HUES64 (cell line): ENCODE results near the gene CCDC177.

ENCODE experiments used
- H3K27ac ChIP-seq: 2 replicates; pipeline ENCODE4 v1.7.0; 2013; ENCODE audit warnings: low read depth, low read length, inconsistent platforms
- H3K27me3 ChIP-seq: 2 replicates; pipeline ENCODE4 v1.6.1; 2013; ENCODE audit warnings: mild to moderate bottlenecking, low read length; ENCODE audit not compliant: insufficient read depth
- H3K36me3 ChIP-seq: 2 replicates; pipeline ENCODE4 v1.6.1; 2013; ENCODE audit warnings: mild to moderate bottlenecking, low read length; ENCODE audit not compliant: insufficient read depth
- H3K4me1 ChIP-seq: 2 replicates; pipeline ENCODE4 v1.6.1; 2013; ENCODE audit warnings: mild to moderate bottlenecking, low read length, moderate library complexity; ENCODE audit not compliant: insufficient read depth
- H3K4me3 ChIP-seq: 2 replicates; pipeline ENCODE4 v1.5.1; 2013; ENCODE audit warnings: mild to moderate bottlenecking, low read length, moderate library complexity
- H3K9ac ChIP-seq: 2 replicates; pipeline ENCODE4 v1.6.1; 2013; ENCODE audit warnings: mild to moderate bottlenecking, low read depth, low read length
- H3K9me3 ChIP-seq: 2 replicates; pipeline ENCODE4 v1.6.1; 2013; ENCODE audit warnings: low read depth, low read length; ENCODE audit not compliant: insufficient read depth
- WGBS: fragments of 150-250, 120-280 bp; methylation state at CpG from one replicate; pipeline ENCODE4 v1.1.7; 2013; ENCODE audit warnings: missing lambda C conversion rate; 5-methylcytosine and 5-hydroxymethylcytosine counted together

CCDC177 gene

DNA sequence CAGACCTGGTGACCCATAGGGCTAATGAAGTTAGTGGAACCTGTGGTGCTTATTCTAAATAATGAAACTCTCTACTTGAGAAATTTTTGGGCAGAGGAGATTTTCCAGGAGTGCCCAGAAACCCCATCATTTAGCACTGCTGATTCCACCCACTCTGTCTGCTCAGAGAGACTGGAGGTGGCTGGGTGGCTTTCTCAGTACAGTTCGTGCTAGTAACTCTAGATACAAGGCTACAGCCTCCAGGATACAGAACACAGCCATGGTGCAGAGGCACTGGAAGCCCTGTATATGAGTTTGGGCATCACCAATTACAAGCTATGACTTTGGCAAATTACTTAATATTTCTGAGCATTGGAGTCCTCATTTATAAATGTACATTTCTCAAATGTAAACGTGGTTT, 32.4 kb downstream of the CCDC177 start:
- peaks cover 3% of the 10 kb centered on the region for H3K27me3 ChIP-seq
- no peak overlapping the region for H3K4me3 ChIP-seq
- H3K4me1 ChIP-seq, result no peaks in the 10 kb centered on the region
- H3K27ac ChIP-seq, result no peak overlapping the region
- H3K36me3 ChIP-seq, result no peaks in the 10 kb centered on the region
- WGBS, result 94% methylated on average over 1 of the region's 2 CpGs
- H3K9ac ChIP-seq, result no peak overlapping the region
- no peaks in the 10 kb centered on the region for H3K9me3 ChIP-seq

DNA sequence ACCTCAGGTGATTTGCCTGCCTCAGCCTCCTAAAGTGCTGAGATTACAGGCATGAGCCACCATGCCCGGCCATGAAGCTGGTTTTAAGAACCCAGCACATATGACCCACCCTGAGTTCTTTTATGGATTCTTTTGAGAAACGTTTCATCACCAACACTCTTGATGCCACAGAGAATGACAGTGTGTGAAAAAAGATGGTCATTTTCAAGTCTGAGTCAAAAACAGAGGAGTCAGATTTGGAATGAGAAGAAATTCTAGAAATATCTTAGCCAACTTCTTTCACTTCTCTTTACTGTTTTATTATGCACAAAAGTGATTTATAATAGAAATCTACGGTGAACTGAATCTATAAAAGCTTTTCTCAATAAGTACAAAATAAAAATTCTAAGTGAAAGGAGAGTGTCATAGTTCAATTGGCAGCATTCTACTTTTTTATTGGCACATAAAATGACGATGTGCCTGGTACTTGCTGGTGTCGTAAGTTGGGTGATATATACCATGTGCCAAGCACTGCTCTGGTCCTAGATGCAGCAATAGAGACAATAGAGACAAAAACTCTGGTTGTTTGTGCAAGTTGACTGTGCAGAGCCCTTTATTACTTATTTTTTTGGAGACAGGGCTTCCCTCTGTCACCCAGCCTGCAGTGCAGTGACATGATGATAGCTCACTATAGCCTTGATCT, 33.9 kb downstream of the CCDC177 start:
- Histone ChIP-seq H3K27ac (no peak overlapping the region), H3K36me3 (no peaks in the 10 kb centered on the region), H3K4me3 (no peak overlapping the region), H3K4me1 (no peaks in the 10 kb centered on the region), H3K9ac (no peak overlapping the region), H3K27me3 (no peaks in the 10 kb centered on the region), H3K9me3 (no peaks in the 10 kb centered on the region)
- WGBS, result 93% methylated on average over 4 of the region's 5 CpGs

DNA sequence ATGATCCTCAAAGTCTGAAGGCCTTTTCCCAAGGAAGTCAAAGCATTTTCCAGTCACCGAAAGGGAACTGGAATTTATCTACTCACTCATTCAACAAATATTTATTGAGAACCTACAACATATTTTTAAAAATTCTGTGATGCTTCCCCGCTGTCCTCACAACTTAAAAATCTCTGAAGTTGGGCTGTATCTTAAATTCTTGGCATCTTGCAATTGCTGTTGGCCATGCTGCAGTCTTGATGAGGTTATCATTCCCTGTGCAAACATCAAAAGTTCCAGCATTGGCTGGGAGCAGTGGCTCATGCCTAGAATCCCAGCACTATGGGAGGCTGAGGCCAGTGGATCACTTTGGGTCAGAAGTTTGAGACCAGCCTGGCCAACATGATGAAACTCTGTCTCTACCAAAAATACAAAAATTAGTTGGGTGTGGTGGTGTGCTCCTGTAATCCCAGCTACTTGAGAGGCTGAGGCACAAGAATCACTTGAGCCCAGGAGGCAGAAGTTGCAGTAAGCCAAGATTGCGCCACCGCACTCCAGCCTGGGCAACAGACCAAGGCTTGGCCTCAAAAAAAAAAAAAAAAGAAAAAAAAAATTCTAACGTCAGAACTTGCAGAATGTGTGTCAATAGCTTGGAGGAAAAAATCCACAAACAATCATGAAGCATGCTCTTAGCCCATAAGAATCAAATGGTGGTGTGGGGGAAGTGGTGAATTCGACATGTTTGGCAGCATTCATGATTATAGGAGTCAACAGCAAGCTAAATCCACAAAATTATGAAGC, 34.9 kb downstream of the CCDC177 start:
- WGBS, result 88% methylated on average over 6 of the region's 6 CpGs
- no peaks in the 10 kb centered on the region for H3K9me3 ChIP-seq
- H3K4me3 ChIP-seq, result no peak overlapping the region
- H3K27me3 ChIP-seq, result no peaks in the 10 kb centered on the region
- H3K9ac ChIP-seq, result no peak overlapping the region
- H3K27ac ChIP-seq, result no peak overlapping the region
- H3K4me1 ChIP-seq, result no peaks in the 10 kb centered on the region
- no peaks in the 10 kb centered on the region for H3K36me3 ChIP-seq

DNA sequence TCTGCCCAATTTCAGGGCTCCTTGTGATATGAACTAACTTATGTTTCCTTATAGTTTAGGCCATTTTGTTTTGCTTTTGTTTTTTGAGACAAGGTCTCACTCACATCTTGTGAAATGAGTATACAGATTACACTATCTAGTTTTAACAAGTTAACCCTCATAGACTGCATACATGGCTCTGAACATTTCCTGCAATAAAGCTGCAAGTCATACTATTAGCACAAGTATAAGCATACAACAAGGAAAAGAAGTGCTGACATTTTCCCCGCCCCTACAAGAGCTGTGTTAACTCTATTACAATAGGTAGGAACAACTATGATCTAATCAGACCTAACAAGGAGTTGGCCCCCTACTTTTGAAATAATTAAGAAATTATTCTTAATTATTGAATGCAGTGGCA, 35.9 kb downstream of the CCDC177 start:
- H3K9me3 ChIP-seq, result no peaks in the 10 kb centered on the region
- no CpG with 5 or more reads among the region's 1 CpG for WGBS
- no peak overlapping the region for H3K9ac ChIP-seq
- H3K27me3 ChIP-seq, result no peaks in the 10 kb centered on the region
- H3K4me3 ChIP-seq, result no peak overlapping the region
- H3K4me1 ChIP-seq, result no peaks in the 10 kb centered on the region
- no peaks in the 10 kb centered on the region for H3K36me3 ChIP-seq
- H3K27ac ChIP-seq, result no peak overlapping the region

DNA sequence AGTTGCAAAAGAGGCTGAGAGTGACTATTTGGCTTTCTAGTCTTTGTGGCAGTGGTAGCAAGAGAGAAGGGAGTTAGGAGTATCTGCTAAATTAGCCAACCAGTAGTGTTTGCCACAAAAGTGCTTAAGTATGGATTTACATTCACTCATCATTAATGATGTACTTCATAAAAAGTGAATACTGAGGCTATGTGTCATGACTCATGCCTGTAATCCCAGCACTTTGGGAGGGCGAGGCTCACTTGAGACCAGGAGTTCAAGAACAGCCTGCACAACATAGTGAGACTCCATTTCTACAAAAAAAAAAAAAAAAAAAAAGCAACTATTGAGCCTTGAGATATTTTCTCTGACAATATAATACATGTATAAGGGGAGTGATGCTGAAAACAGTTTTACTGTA, 36.8 kb downstream of the CCDC177 start:
- Histone ChIP-seq H3K4me3 (no peak overlapping the region), H3K9me3 (no peaks in the 10 kb centered on the region), H3K9ac (no peak overlapping the region), H3K4me1 (0 out of 2 replicates have a peak, but pooled peaks cover 1% of the 10 kb centered on the region), H3K36me3 (no peaks in the 10 kb centered on the region), H3K27me3 (no peaks in the 10 kb centered on the region), H3K27ac (no peak overlapping the region)
- 94% methylated on average over 1 of the region's 1 CpG for WGBS

DNA sequence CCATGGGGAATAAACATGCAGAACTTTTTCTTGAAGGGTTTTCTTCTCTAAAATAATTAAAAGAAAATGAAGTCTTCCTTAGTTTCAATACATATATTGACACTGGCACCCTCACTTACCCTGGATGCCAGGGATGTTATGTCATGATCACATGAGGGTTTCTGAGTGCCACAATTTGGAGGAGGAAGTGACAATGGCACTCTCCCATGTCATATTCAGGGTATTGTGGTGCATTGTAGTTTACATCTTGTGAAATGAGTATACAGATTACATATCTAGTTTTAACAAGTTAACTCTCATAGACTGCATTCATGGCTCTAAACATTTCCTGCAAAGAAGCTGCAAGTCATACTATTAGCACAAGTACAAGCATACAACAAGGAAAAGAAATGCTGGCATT, 37.7 kb downstream of the CCDC177 start:
- Histone ChIP-seq H3K9me3 (no peaks in the 10 kb centered on the region), H3K9ac (no peak overlapping the region), H3K36me3 (no peaks in the 10 kb centered on the region), H3K4me1 (0 out of 2 replicates have a peak, but pooled peaks cover 5% of the 10 kb centered on the region), H3K27ac (no peak overlapping the region), H3K4me3 (no peak overlapping the region), H3K27me3 (no peaks in the 10 kb centered on the region)

DNA sequence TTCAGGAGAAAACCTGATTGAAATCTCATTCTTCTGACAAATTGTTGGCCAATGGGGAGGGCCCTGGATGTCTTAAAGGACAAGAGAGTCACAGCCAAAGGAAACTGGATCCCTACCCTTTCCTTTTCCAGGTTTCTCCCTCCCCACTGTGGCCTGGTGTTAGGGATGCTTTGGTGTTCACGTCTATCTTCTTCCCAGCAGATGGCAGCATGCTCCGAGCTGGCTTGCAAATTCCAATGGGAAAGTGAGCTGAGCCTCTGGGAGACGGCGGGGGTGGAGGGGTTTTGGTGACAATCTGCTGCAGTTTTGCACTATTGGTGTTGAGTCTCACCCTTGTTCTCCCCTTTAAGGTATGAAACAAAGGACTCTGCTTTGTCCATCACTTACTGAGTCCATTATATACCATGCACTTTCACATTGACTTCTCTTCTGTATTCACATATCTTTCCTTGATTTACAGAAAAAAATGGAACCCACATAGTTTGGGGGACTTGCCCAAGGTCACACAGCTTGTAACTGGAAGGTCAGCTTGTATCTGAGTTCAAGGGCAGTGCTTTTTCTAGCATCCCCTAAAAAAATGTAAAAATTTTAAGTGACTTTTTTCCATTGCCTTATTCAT, 39.3 kb downstream of the CCDC177 start:
- H3K9ac ChIP-seq, result no peak overlapping the region
- H3K4me1 ChIP-seq, result 0 out of 2 replicates have a peak, but pooled peaks cover 5% of the 10 kb centered on the region
- no peak overlapping the region for H3K27ac ChIP-seq
- no peak overlapping the region for H3K4me3 ChIP-seq
- WGBS, result 5% methylated on average over 4 of the region's 4 CpGs
- H3K27me3 ChIP-seq, result no peaks in the 10 kb centered on the region
- no peaks in the 10 kb centered on the region for H3K9me3 ChIP-seq
- H3K36me3 ChIP-seq, result no peaks in the 10 kb centered on the region

DNA sequence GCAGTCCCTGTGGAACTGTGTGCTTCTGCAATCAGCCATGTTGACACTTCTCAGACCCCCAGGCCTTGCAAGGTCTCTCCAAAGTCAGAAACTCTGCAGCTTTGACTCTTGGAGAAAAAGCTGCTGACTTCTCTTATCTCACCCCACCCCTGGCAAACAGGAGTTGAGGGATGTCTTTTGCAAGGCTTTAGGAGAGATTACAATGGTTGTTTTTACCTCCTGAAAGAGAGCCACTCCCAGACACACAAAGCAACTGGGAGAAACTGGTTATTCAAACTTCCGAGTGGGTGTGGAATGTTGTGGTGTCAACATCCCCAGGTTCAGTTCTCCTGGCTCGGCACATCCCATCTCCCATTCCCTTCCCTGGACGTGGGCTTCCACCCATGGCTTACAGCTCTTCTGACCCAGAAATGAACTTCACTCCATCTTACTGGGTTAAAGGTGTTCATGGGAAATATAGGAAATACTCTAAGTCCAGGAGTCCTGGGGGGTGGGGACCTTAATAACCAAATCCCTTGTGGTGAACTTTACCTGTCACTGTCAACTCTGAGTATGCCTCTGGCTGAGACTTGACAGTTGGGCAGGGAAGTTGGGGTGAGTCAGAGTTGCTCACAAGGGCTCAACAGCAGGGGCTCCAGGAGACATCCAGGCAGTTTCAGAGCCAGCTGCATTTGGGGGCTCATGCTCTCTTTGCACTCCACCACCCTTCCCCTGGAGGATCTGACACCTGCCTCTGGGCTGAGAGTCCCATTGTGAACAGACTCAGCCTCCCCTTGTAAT, 41.9 kb downstream of the CCDC177 start:
- 85% methylated on average over 2 of the region's 3 CpGs for WGBS
- Histone ChIP-seq H3K27me3 (no peaks in the 10 kb centered on the region), H3K9ac (no peak overlapping the region)

DNA sequence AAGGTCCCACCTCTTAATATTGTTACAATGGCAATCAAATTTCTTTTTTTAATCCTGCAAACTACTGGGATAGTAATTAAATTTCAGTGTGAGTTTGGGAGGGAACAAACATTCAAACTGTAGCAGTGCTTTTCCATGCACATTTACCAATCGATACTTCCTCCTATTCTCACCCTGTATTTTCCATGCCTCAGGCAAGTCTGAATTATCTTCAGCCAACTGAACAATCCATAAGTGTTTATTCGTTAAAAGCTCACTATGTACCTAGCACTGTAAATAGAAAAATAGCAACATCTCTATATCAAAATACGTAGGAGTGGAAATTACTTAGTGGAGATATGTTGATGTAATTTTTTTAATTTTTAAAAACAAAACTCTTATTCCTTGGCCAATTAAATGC, 43.5 kb downstream of the CCDC177 start:
- no peak overlapping the region for H3K9ac ChIP-seq
- 0 out of 2 replicates have a peak, but pooled peaks cover 5% of the 10 kb centered on the region for H3K4me1 ChIP-seq
- no peak overlapping the region for H3K27ac ChIP-seq
- H3K4me3 ChIP-seq, result no peak overlapping the region
- H3K9me3 ChIP-seq, result no peaks in the 10 kb centered on the region
- H3K36me3 ChIP-seq, result no peaks in the 10 kb centered on the region
- 92% methylated on average over 2 of the region's 3 CpGs for WGBS
- H3K27me3 ChIP-seq, result no peaks in the 10 kb centered on the region

More for the DNA sequence above, 41.9 kb downstream of the CCDC177 start:
- H3K27ac ChIP-seq, result no peak overlapping the region
- 0 out of 2 replicates have a peak, but pooled peaks cover 5% of the 10 kb centered on the region for H3K4me1 ChIP-seq
- H3K9me3 ChIP-seq, result no peaks in the 10 kb centered on the region
- no peak overlapping the region for H3K4me3 ChIP-seq
- no peaks in the 10 kb centered on the region for H3K36me3 ChIP-seq

DNA sequence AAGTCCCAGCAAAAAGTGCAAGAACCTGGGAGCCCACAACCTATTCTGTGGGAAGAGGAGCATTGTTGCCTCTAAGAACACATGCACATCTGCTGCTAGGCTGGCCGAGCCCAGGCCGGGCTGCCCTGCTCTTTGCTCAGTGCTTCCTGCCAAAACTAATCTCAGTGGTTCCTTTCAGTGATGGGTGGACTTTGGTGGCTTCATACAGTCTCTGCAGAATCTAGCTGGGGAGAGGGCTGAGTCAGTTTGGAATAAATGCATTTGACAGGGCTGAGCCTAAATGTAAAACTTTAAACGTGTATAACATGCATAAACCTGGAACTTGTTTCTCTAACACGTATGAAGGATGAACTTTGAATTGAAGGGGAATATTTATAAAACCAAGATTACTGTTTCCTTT, 44.6 kb downstream of the CCDC177 start:
- Histone ChIP-seq H3K4me1 (0 out of 2 replicates have a peak, but pooled peaks cover 5% of the 10 kb centered on the region), H3K4me3 (no peak overlapping the region), H3K9ac (no peak overlapping the region), H3K27me3 (no peaks in the 10 kb centered on the region), H3K27ac (no peak overlapping the region), H3K9me3 (no peaks in the 10 kb centered on the region), H3K36me3 (no peaks in the 10 kb centered on the region)
- 90% methylated on average over 3 of the region's 4 CpGs for WGBS

DNA sequence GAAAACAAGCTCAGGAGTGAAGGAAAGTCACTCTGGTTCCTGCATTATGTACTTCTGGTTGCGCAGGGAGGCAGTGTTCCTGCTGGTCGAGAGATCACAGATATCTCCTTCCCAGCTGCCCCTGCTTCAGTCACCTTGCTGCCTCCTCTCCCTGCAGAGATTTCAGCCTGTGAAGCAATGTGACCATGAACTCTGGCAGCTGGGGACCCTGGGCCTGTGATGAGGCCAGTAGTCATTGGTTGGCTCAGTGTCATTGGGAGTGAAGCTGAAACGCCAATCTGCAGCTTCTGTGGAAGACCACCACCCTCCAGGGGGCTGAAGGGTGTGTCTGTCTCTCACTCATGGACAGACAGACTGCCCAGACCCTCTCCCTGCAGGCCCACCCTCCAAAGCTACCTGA, 45.1 kb downstream of the CCDC177 start:
- no peak overlapping the region for H3K4me3 ChIP-seq
- H3K9me3 ChIP-seq, result no peaks in the 10 kb centered on the region
- no peaks in the 10 kb centered on the region for H3K27me3 ChIP-seq
- no peak overlapping the region for H3K27ac ChIP-seq
- H3K9ac ChIP-seq, result no peak overlapping the region
- H3K36me3 ChIP-seq, result no peaks in the 10 kb centered on the region
- 0 out of 2 replicates have a peak, but pooled peaks cover 5% of the 10 kb centered on the region for H3K4me1 ChIP-seq
- 93% methylated on average over 3 of the region's 3 CpGs for WGBS
